ENCODE results near the gene UBR3. TPM values are rescaled to one million over a fixed set of nuclear protein-coding genes. Genes with fewer than 3 reads are reported as not detected.

The UBR3 gene
- total RNA-seq, 1 experiment from 2014 or later, result 30.0 TPM

DNA sequence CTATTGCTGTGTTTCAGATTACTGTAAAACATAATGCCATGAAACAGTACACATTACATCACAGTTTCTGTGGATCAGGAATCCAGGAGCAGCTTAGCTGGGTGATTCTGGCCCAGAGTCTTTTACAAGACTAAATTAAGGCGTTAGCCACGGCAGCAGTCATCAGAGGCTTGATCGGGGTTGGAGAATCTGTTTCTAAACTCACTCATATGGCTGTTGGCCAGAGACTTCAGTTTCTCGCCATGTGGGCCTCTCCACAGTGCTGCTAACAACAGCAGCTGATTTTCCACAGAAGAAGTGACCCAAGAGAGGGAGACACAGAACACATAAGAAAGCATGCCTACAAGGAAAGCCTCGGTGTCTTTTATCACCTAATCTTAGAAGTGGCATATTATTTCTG is 261.5 kb downstream of the UBR3 start:
- BruUV-seq (replicated peaks), result no TSS peak
- no peaks in the 10 kb centered on the region for H3K27me3 Mint-ChIP-seq (ENCODE audit: insufficient read depth, unreplicated experiment)
- H3K4me1 Mint-ChIP-seq (ENCODE audit: insufficient read depth, unreplicated experiment), result no peaks in the 10 kb centered on the region
- peaks cover 6% of the 10 kb centered on the region for H3K36me3 Mint-ChIP-seq (ENCODE audit: insufficient read depth, unreplicated experiment)
- no peak overlapping the region for H3K4me3 Mint-ChIP-seq (ENCODE audit: unreplicated experiment)
- no peaks in the 10 kb centered on the region for H3K9me3 Mint-ChIP-seq (ENCODE audit: unreplicated experiment)
- CTCF ChIA-PET, result no interaction called here
- POLR2A ChIA-PET, result interaction anchor here (0.8 kb wide), 1 partner anchor 32 kb away, joined by 3 read pairs; no protein-coding TSS in a partner anchor
- H3K27ac Mint-ChIP-seq (ENCODE audit: low read depth, unreplicated experiment), result no peak overlapping the region
- no peak for TF ChIP-seq CTCF (IDR thresholded peaks at IDR 0.05; ENCODE audit: unreplicated experiment)
- no peak for DNase-seq (ENCODE audit: unreplicated experiment)
- intact Hi-C loops (cut with micrococcal nuclease), result no loop called here

- Mint-ChIP-seq H3K27me3 (ENCODE audit: insufficient read depth, unreplicated experiment) (no peaks in the 10 kb centered on the region), H3K9me3 (ENCODE audit: unreplicated experiment) (no peaks in the 10 kb centered on the region), H3K4me1 (ENCODE audit: insufficient read depth, unreplicated experiment) (no peaks in the 10 kb centered on the region), H3K4me3 (ENCODE audit: unreplicated experiment) (no peak overlapping the region), H3K27ac (ENCODE audit: low read depth, unreplicated experiment) (no peak overlapping the region), H3K36me3 (ENCODE audit: insufficient read depth, unreplicated experiment) (peaks cover 6% of the 10 kb centered on the region)
- DNase-seq (ENCODE audit: unreplicated experiment), result no peak
- no peak for TF ChIP-seq CTCF (IDR thresholded peaks at IDR 0.05; ENCODE audit: unreplicated experiment)
- intact Hi-C loops (cut with micrococcal nuclease), result no loop called here
- POLR2A ChIA-PET, result interaction anchor here (0.5 to 1.6 kb wide), 4 partner anchors 9 to 504 kb away, joined by 3 to 4 read pairs (median 4); no protein-coding TSS in a partner anchor
- CTCF ChIA-PET, result no interaction called here
- no TSS peak for BruUV-seq (replicated peaks)
These were observed 263.0 kb downstream of the UBR3 start for GRCh38 chr2:170090229-170090628.

- DNase-seq (ENCODE audit: unreplicated experiment), result no peak
- CTCF ChIA-PET, result no interaction called here
- BruUV-seq (replicated peaks), result no TSS peak
- peaks cover 6% of the 10 kb centered on the region for H3K36me3 Mint-ChIP-seq (ENCODE audit: insufficient read depth, unreplicated experiment)
- no peak overlapping the region for H3K4me3 Mint-ChIP-seq (ENCODE audit: unreplicated experiment)
- peaks cover 2% of the 10 kb centered on the region for H3K9me3 Mint-ChIP-seq (ENCODE audit: unreplicated experiment)
- H3K27me3 Mint-ChIP-seq (ENCODE audit: insufficient read depth, unreplicated experiment), result no peaks in the 10 kb centered on the region
- H3K27ac Mint-ChIP-seq (ENCODE audit: low read depth, unreplicated experiment), result no peak overlapping the region
- TF ChIP-seq CTCF (IDR thresholded peaks at IDR 0.05; ENCODE audit: unreplicated experiment), result no peak
- intact Hi-C loops (cut with micrococcal nuclease), result no loop called here
- no peaks in the 10 kb centered on the region for H3K4me1 Mint-ChIP-seq (ENCODE audit: insufficient read depth, unreplicated experiment)
- POLR2A ChIA-PET, result no interaction called here
These were observed 264.2 kb downstream of the UBR3 start for GRCh38 chr2:170091436-170091835.

DNA sequence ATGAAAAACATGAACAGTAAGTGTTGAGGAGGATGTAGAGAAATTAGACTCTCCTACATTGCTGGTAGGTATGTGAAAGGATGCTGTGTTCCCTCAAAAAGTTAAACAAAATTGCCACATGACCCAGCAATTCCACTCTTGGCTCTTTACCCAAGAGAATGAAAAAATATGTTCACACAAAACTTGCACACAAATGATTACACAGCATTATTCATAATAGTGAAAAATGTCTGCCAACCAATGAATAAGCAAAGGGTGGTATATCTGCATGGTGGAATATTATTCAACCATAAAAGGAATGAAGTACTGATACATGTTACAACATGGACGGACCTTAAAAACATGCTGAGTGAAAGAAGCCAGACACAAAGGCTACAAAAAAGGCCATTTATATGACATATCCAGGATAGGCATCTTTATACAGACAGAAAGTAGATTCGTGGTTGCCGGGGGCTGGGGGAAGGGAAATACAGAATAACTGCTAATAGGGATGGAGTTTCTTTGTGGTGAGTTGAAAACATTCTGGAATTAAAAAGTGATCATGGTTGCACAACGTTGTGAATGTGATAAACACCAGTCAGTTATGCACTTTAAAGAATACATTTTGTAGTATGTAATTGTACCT is 265.3 kb downstream of the UBR3 start:
- intact Hi-C loops (cut with micrococcal nuclease), result no loop called here
- DNase-seq (ENCODE audit: unreplicated experiment), result no peak
- no TSS peak for BruUV-seq (replicated peaks)
- ChIA-PET POLR2A (interaction anchor here (0.6 to 0.7 kb wide), 2 partner anchors 138 to 1040 kb away, joined by 3 read pairs; no protein-coding TSS in a partner anchor), CTCF (interaction anchor here (0.6 to 0.9 kb wide), 2 partner anchors 151 to 701 kb away, joined by 3 read pairs; no protein-coding TSS in a partner anchor)
- Mint-ChIP-seq H3K27me3 (ENCODE audit: insufficient read depth, unreplicated experiment) (no peaks in the 10 kb centered on the region), H3K27ac (ENCODE audit: low read depth, unreplicated experiment) (no peak overlapping the region), H3K36me3 (ENCODE audit: insufficient read depth, unreplicated experiment) (peaks cover 6% of the 10 kb centered on the region), H3K4me1 (ENCODE audit: insufficient read depth, unreplicated experiment) (no peaks in the 10 kb centered on the region), H3K4me3 (ENCODE audit: unreplicated experiment) (no peak overlapping the region), H3K9me3 (ENCODE audit: unreplicated experiment) (peaks cover 6% of the 10 kb centered on the region)
- TF ChIP-seq CTCF (IDR thresholded peaks at IDR 0.05; ENCODE audit: unreplicated experiment), result no peak

Data from MCF 10A (cell line).